Measurements from ENCODE around the gene NTF3.

NTF3 gene

DNA sequence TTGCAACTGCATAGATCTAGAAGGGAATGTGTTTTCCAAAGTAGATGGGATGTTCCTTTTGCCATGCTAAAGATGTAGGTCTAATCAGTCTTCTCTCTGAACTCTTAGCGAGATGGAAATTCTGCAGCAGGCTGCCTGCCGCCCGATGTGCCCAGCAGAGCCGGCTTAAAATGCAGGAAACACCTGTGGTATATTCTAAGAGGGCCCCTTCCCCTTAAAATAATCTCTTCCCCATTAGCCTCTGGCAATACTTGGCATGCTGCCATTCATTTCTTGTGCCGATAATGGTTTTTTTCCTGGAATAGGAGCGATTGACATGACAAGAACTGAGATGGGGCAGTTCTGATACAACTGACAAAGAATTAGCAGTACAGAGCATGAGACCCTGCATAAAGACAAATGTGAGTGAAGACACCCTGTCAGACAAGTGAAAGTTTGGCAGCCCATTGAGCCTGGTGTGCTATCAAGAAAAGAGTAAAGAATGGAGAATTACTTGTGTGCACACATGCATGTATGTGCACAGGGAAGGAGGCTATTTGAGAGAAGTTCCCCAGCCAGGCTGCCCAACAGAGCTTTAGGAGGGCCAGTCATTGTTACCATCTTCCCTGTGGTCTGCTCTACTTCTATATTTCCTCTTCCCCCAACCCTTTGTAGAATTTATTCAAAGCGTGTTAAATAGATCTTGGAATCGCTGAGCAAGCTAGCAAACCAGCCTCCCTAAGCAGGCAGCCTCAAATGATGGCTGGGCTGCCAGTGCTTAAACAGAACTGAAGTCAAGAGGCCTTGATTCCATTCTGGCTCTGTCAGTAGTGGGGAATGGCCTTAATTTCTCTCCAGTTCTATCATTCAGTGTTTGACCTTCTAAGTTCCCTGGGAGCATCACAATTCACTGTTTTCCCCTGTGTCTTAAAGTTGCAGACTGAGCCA, 29.6 kb upstream of the NTF3 start:
- Histone ChIP-seq H3K36me3 (ENCODE audit: control insufficient read depth in 2 of 2, insufficient read depth in 2 of 2, low read length in 2 of 2) (no peaks in the 10 kb centered on the region), H3K27ac (ENCODE audit: low read depth in 2 of 2, low read length in 2 of 2) (no peak overlapping the region), H3K27me3 (ENCODE audit: control insufficient read depth in 2 of 2, insufficient read depth in 2 of 2, low read length in 2 of 2) (no peaks in the 10 kb centered on the region), H3K4me3 (ENCODE audit: low read length in 2 of 2) (no peak overlapping the region), H3K9me3 (ENCODE audit: control insufficient read depth in 2 of 2, low read length in 2 of 2) (no peaks in the 10 kb centered on the region), H3K9ac (ENCODE audit: low read depth in 1 of 2, low read length in 2 of 2) (no peak overlapping the region), H3K4me1 (ENCODE audit: control insufficient read depth in 2 of 2, insufficient read depth in 2 of 2, low read length in 2 of 2) (no peaks in the 10 kb centered on the region)

DNA sequence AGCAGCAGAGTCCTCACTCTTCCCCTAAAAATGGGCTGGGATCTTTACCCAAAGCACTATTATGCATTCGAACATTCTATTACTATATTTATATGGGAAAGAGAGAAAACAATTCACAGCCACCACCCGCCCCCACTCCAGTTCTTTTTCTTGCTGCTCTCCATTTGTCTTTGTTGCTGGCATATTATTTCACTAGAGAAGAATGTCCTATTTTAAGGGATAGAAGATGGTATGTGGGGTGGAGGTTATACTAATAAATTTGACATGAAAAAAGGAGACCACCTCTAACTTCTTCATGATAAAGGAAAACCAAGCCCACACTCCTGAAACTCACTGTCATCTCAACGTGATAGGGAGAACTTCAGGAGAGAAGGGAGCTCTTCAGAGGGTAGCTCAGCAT, 28.5 kb upstream of the NTF3 start:
- no peaks in the 10 kb centered on the region for H3K27me3 ChIP-seq (ENCODE audit: control insufficient read depth in 2 of 2, insufficient read depth in 2 of 2, low read length in 2 of 2)
- H3K9me3 ChIP-seq (ENCODE audit: control insufficient read depth in 2 of 2, low read length in 2 of 2) = no peaks in the 10 kb centered on the region
- no peaks in the 10 kb centered on the region for H3K4me1 ChIP-seq (ENCODE audit: control insufficient read depth in 2 of 2, insufficient read depth in 2 of 2, low read length in 2 of 2)
- H3K36me3 ChIP-seq (ENCODE audit: control insufficient read depth in 2 of 2, insufficient read depth in 2 of 2, low read length in 2 of 2) = no peaks in the 10 kb centered on the region
- no peak overlapping the region for H3K4me3 ChIP-seq (ENCODE audit: low read length in 2 of 2)
- H3K27ac ChIP-seq (ENCODE audit: low read depth in 2 of 2, low read length in 2 of 2) = no peak overlapping the region
- no peak overlapping the region for H3K9ac ChIP-seq (ENCODE audit: low read depth in 1 of 2, low read length in 2 of 2)

DNA sequence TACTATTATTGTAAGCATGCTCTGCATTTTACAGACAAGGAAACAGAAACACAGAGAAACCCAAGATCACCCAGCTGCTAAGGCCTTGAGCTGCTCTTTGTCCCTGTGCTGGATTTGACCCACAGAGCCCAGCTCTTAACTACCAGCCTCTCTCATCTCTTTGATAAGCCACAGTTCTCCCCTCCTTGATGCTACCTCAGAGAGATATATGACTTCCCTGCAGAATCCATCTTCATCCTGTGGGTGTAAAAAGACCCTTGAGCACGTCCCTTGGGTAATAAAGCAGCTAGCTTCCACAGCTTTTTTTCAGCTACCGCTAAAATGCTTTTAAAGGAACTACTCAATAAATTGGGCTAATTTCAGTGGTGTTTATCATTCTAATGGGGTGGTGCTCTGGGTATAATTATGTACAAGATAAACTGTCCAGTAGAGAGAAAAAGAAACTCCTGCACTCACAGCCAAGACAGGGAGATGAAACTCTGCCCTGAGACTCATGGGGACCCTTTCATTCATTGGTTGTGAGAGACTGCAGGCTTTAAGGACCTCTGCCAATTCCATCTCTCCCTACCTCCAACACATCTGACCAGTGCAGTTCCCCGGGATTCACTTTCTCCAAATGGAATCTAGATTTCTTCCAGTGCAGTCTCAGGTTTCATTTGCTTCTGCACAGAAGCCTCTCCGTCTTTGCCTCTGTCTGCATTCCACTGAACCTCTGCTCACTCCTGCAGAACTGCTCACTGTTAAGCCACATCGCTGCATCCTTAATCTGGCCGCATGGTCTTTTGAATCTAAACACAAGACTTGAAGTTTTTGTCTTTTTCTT, 24.7 kb upstream of the NTF3 start:
- Histone ChIP-seq H3K4me1 (ENCODE audit: control insufficient read depth in 2 of 2, insufficient read depth in 2 of 2, low read length in 2 of 2) (no peaks in the 10 kb centered on the region), H3K9me3 (ENCODE audit: control insufficient read depth in 2 of 2, low read length in 2 of 2) (no peaks in the 10 kb centered on the region), H3K9ac (ENCODE audit: low read depth in 1 of 2, low read length in 2 of 2) (no peak overlapping the region), H3K27me3 (ENCODE audit: control insufficient read depth in 2 of 2, insufficient read depth in 2 of 2, low read length in 2 of 2) (no peaks in the 10 kb centered on the region), H3K36me3 (ENCODE audit: control insufficient read depth in 2 of 2, insufficient read depth in 2 of 2, low read length in 2 of 2) (no peaks in the 10 kb centered on the region), H3K27ac (ENCODE audit: low read depth in 2 of 2, low read length in 2 of 2) (no peak overlapping the region), H3K4me3 (ENCODE audit: low read length in 2 of 2) (no peak overlapping the region)

DNA sequence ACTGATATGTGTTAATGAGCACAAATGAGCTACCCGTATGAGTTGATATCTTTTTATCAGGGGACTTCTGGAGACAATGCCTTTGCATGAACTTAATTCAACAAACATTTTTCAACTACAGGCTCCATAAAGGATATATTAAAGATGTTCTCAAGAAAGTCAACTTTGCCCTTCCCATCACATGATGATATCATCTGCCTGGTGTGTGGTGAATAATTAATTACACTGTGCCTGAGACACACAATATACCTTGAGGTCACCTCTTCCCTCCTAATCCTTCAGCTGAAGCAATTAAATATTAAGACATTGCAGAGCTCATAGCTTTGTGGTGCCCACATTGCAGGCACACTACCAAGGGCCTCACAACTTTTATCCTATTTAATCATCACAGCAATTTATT, 22.3 kb upstream of the NTF3 start:
- H3K4me1 ChIP-seq (ENCODE audit: control insufficient read depth in 2 of 2, insufficient read depth in 2 of 2, low read length in 2 of 2) = no peaks in the 10 kb centered on the region
- no peak overlapping the region for H3K4me3 ChIP-seq (ENCODE audit: low read length in 2 of 2)
- no peak overlapping the region for H3K9ac ChIP-seq (ENCODE audit: low read depth in 1 of 2, low read length in 2 of 2)
- no peaks in the 10 kb centered on the region for H3K36me3 ChIP-seq (ENCODE audit: control insufficient read depth in 2 of 2, insufficient read depth in 2 of 2, low read length in 2 of 2)
- H3K27ac ChIP-seq (ENCODE audit: low read depth in 2 of 2, low read length in 2 of 2) = no peak overlapping the region
- H3K27me3 ChIP-seq (ENCODE audit: control insufficient read depth in 2 of 2, insufficient read depth in 2 of 2, low read length in 2 of 2) = no peaks in the 10 kb centered on the region
- H3K9me3 ChIP-seq (ENCODE audit: control insufficient read depth in 2 of 2, low read length in 2 of 2) = no peaks in the 10 kb centered on the region

DNA sequence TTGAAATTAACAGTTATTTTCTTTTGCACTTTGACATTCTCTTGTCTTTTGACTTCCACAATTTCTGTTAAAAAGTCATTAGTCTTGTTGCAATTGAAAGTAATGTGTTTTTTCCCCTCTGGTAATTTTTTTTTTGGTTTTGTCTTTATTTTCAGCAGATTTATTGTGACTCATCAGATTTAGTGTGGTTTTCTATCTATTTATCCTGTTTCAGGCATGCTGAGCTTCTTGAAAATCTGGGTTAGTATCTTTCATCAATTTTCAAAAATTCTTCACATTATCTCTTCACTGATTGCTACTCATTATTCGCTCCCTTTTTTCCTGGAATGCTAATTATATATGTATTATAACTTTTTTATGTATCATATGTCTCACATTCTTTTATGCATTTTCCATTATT, 15.3 kb upstream of the NTF3 start:
- H3K27me3 ChIP-seq (ENCODE audit: control insufficient read depth in 2 of 2, insufficient read depth in 2 of 2, low read length in 2 of 2) = no peaks in the 10 kb centered on the region
- H3K27ac ChIP-seq (ENCODE audit: low read depth in 2 of 2, low read length in 2 of 2) = no peak overlapping the region
- H3K4me1 ChIP-seq (ENCODE audit: control insufficient read depth in 2 of 2, insufficient read depth in 2 of 2, low read length in 2 of 2) = no peaks in the 10 kb centered on the region
- H3K9ac ChIP-seq (ENCODE audit: low read depth in 1 of 2, low read length in 2 of 2) = no peak overlapping the region
- no peak overlapping the region for H3K4me3 ChIP-seq (ENCODE audit: low read length in 2 of 2)
- H3K36me3 ChIP-seq (ENCODE audit: control insufficient read depth in 2 of 2, insufficient read depth in 2 of 2, low read length in 2 of 2) = no peaks in the 10 kb centered on the region
- peaks cover 0 to 2% of the 10 kb centered on the region in 2 donors for H3K9me3 ChIP-seq (ENCODE audit: control insufficient read depth in 2 of 2, low read length in 2 of 2)

DNA sequence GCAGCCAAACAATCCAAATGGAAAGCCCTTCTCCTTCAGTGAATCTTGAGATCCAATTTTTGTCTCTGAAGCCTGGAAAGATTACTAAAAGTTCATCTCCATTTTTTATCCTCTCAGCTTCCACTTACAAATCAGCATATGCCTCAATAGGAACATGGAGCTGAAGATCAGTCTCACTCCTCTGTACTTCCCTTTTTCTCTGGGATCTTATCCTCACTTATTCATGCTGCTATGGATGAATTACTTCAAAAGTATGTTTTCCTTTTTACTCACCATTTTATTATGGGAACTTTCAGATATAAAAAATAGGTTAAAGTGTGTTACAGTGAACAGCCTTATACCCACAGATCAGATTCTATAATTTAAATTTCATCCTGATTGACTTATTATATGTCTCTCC, 14.4 kb upstream of the NTF3 start:
- Histone ChIP-seq H3K36me3 (ENCODE audit: control insufficient read depth in 2 of 2, insufficient read depth in 2 of 2, low read length in 2 of 2) (no peaks in the 10 kb centered on the region), H3K9ac (ENCODE audit: low read depth in 1 of 2, low read length in 2 of 2) (no peak overlapping the region), H3K9me3 (ENCODE audit: control insufficient read depth in 2 of 2, low read length in 2 of 2) (peaks cover 0 to 2% of the 10 kb centered on the region in 2 donors), H3K4me1 (ENCODE audit: control insufficient read depth in 2 of 2, insufficient read depth in 2 of 2, low read length in 2 of 2) (no peaks in the 10 kb centered on the region), H3K27ac (ENCODE audit: low read depth in 2 of 2, low read length in 2 of 2) (no peak overlapping the region), H3K27me3 (ENCODE audit: control insufficient read depth in 2 of 2, insufficient read depth in 2 of 2, low read length in 2 of 2) (no peaks in the 10 kb centered on the region), H3K4me3 (ENCODE audit: low read length in 2 of 2) (no peak overlapping the region)

DNA sequence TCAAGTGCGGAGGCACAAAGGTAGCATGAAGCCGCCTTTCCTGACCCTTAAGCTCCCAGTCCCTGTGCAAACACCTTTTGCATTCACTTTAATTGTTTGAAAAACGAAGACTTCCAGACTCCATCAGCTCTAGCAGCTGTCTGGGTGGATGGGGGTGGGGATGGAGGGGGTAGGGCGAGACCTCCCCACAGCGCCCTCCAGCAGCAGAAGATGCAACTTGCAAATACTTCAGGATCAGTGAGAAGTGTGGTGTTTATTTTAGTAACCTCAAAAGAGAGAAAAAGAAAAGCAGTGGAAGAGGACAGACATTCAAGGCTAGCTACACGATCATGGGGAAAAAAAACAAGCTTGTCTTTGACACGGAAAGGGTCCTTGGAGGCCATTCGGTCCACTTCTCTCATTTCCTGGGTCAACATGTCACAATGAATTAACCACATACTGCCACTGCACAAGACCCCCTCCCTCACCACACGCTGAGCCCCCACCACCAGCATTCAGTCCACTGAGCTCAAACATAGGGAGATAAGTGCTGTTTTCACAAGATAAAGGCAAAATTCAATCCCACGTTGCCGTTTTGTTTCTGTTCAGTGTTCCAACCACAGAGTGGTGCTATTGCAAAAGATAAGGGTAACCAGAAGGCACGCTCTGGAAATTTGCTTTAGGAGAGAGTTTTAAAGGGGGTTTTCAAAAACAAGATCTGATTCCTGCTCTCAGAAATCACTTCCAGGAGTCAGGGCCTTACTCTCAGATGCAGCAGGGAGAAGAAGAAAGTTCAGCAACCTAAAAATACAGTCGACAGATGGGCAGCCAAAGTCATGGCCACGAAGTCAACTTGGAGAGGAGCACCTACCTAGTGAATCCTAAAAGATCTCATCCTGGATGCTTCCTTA, 3.3 kb upstream of the NTF3 start:
- peaks cover 11 to 15% of the 10 kb centered on the region in 2 donors for H3K4me1 ChIP-seq (ENCODE audit: control insufficient read depth in 2 of 2, insufficient read depth in 2 of 2, low read length in 2 of 2)
- no peak overlapping the region for H3K4me3 ChIP-seq (ENCODE audit: low read length in 2 of 2)
- H3K27me3 ChIP-seq (ENCODE audit: control insufficient read depth in 2 of 2, insufficient read depth in 2 of 2, low read length in 2 of 2) = peaks cover 28 to 35% of the 10 kb centered on the region in 2 donors
- no peak overlapping the region for H3K27ac ChIP-seq (ENCODE audit: low read depth in 2 of 2, low read length in 2 of 2)
- no peaks in the 10 kb centered on the region for H3K9me3 ChIP-seq (ENCODE audit: control insufficient read depth in 2 of 2, low read length in 2 of 2)
- no peaks in the 10 kb centered on the region for H3K36me3 ChIP-seq (ENCODE audit: control insufficient read depth in 2 of 2, insufficient read depth in 2 of 2, low read length in 2 of 2)
- no peak overlapping the region for H3K9ac ChIP-seq (ENCODE audit: low read depth in 1 of 2, low read length in 2 of 2)

DNA sequence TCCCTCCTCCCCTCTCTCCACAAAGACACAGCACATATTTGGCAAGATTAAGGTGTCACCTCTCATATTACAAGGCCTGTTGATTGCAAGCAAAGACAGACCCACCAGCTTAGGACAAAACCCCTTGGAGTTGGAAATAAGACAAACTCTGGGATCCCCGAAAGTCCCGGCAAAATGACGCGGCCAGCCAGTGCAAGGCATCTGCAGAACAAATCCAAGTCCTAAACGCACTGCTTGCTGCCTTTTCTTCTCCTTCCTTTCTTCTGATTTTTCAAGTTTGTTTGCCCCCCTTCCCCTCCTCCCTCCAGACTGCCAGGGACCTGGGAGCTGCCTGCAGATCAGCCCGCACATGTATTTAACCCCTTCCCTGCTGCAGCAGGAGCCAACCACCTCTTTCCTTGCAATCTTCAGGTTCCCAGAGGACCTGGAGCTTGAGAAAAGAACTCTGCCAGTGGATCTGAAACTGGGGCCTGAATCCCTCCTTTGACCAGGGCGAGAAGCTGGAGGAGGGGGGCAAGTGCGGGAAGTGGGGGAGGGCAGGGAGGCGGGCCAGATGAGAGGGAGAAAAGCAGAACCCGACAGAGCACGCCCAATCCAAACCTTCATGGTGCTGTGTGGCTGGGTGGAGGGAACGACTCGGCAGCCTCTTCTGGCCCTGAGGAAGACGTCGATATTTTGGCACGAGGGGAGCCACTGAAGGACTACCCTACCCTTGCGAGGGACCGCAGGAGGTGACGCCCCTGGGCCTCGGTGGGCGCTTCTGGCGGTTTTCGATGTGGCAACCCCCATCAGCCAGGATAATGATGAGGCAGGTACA, 2.0 kb upstream of the NTF3 start:
- peaks cover 41% of the 10 kb centered on the region in 2 donors for H3K27me3 ChIP-seq (ENCODE audit: control insufficient read depth in 2 of 2, insufficient read depth in 2 of 2, low read length in 2 of 2)
- no peak overlapping the region for H3K27ac ChIP-seq (ENCODE audit: low read depth in 2 of 2, low read length in 2 of 2)
- peaks cover 11 to 18% of the 10 kb centered on the region in 2 donors for H3K4me1 ChIP-seq (ENCODE audit: control insufficient read depth in 2 of 2, insufficient read depth in 2 of 2, low read length in 2 of 2)
- no peaks in the 10 kb centered on the region for H3K36me3 ChIP-seq (ENCODE audit: control insufficient read depth in 2 of 2, insufficient read depth in 2 of 2, low read length in 2 of 2)
- no peaks in the 10 kb centered on the region for H3K9me3 ChIP-seq (ENCODE audit: control insufficient read depth in 2 of 2, low read length in 2 of 2)
- no peak overlapping the region for H3K9ac ChIP-seq (ENCODE audit: low read depth in 1 of 2, low read length in 2 of 2)
- H3K4me3 ChIP-seq (ENCODE audit: low read length in 2 of 2) = no peak overlapping the region

All from mucosa of rectum (tissue), 2 donors.